ENCODE measurements around the gene IL4R. TPM values are rescaled to one million over a fixed set of nuclear protein-coding genes. Genes with fewer than 3 reads are reported as not detected.

The IL4R gene
- total and polyA plus RNA-seq, 2 experiments from 2014 or later = 6.4 to 17.6 TPM

GRCh38 chr16:27335349-27336053 is 21.7 kb downstream of the IL4R start:
- no peak overlapping the region for H3K27ac Mint-ChIP-seq
- TF ChIP-seq CTCF (conservative IDR thresholded peaks at IDR 0.05; ENCODE audit: low read depth in 2 of 2) = no peak
- TF ChIP-seq ZNF114 (CRISPR knock-in tag; IDR thresholded peaks at IDR 0.05) = no peak
- TF ChIP-seq NANOG (IDR thresholded peaks at IDR 0.05; ENCODE audit: borderline replicate concordance) = no peak
- no peak for TF ChIP-seq EZH2 (IDR thresholded peaks at IDR 0.05; ENCODE audit: low read depth, unreplicated experiment)
- TF ChIP-seq POLR2AphosphoS5 (IDR thresholded peaks at IDR 0.05; ENCODE audit: low read depth) = no peak
- no peak for TF ChIP-seq JUNB (IDR thresholded peaks at IDR 0.05; ENCODE audit: unreplicated experiment)
- no peak for TF ChIP-seq CREB1 (CRISPR knock-in tag; IDR thresholded peaks at IDR 0.05; ENCODE audit: low read depth)
- no peak for TF ChIP-seq ETS1 (IDR thresholded peaks at IDR 0.05)
- TF ChIP-seq STAT1 (IDR thresholded peaks at IDR 0.05; ENCODE audit: unreplicated experiment) = no peak
- no peak for TF ChIP-seq ZNF331 (CRISPR knock-in tag; IDR thresholded peaks at IDR 0.05; ENCODE audit: low read depth)
- TF ChIP-seq REST (IDR thresholded peaks at IDR 0.05; ENCODE audit: unreplicated experiment) = no peak
- TF ChIP-seq EZH2phosphoT487 (IDR thresholded peaks at IDR 0.05; ENCODE audit: unreplicated experiment) = no peak
- no peak for TF ChIP-seq ZNF462 (CRISPR knock-in tag; IDR thresholded peaks at IDR 0.05)
- peaks cover 14% of the 10 kb centered on the region for H3K4me1 Mint-ChIP-seq
- H3K79me2 ChIP-seq (replicated peaks; ENCODE audit: insufficient read depth) = 0 out of 2 replicates have a peak, but pooled peaks cover 4% of the 10 kb centered on the region
- H3K36me3 ChIP-seq (ENCODE audit: insufficient read depth) = no peaks in the 10 kb centered on the region
- DNase-seq (ENCODE audit: low spot score) (no peak), ATAC-seq (no peak)
- no peaks in the 10 kb centered on the region for H3K9me2 ChIP-seq (ENCODE audit: insufficient read depth)
- no peaks in the 10 kb centered on the region for H3K27me3 ChIP-seq (ENCODE audit: insufficient read depth)
- H3K27ac ChIP-seq (ENCODE audit: low read depth) = no peak overlapping the region
- peaks cover 6% of the 10 kb centered on the region for H3K4me1 ChIP-seq (ENCODE audit: insufficient read depth)
- peaks cover 2% of the 10 kb centered on the region for H3K27me3 Mint-ChIP-seq (ENCODE audit: insufficient read depth, low read depth, poor library complexity)
- no peak overlapping the region for H3K4me3 ChIP-seq
- H4K20me1 ChIP-seq (replicated peaks; ENCODE audit: insufficient read depth) = 0 out of 2 replicates have a peak, but pooled peaks cover 2% of the 10 kb centered on the region
- H2AFZ ChIP-seq = no peak overlapping the region
- no peak overlapping the region for H3K4me3 Mint-ChIP-seq
- H3K9me3 Mint-ChIP-seq = peaks cover 8% of the 10 kb centered on the region
- no peaks in the 10 kb centered on the region for H3F3A ChIP-seq (replicated peaks; ENCODE audit: low read depth)
- peaks cover 44% of the 10 kb centered on the region for H3K36me3 Mint-ChIP-seq (ENCODE audit: low read depth)
- no peak overlapping the region for H3K4me2 ChIP-seq

All from GM23338 (cell line).